Neuronal stem cell (in vitro differentiated cells): Measurements from ENCODE around the gene SAT1.
A peak's percentile ranks its signal among the peaks of the same experiment; 100 is the strongest.

Source experiments
- DNase-seq: peaks from one replicate; pipeline ENCODE4 v3.0.0-alpha.2; 2013; ENCODE audit warnings: low spot score
- H2AFZ ChIP-seq: one replicate; pipeline ENCODE4 v1.6.1; 2013; ENCODE audit warnings: mild to moderate bottlenecking, low read length, inconsistent platforms
- H2AK5ac ChIP-seq: 2 replicates; pipeline ENCODE4 v1.6.1; 2013; ENCODE audit warnings: low read depth, mild to moderate bottlenecking, inconsistent platforms, low read length, moderate library complexity, mixed read lengths
- H2BK120ac ChIP-seq: 2 replicates; pipeline ENCODE4 v1.6.1; 2013; ENCODE audit warnings: low read depth, mild to moderate bottlenecking, inconsistent platforms, low read length, moderate library complexity, mixed read lengths
- H2BK12ac ChIP-seq: one replicate; pipeline ENCODE4 v1.6.1; 2013; ENCODE audit warnings: low read length, inconsistent platforms
- H2BK15ac ChIP-seq: 2 replicates; pipeline ENCODE4 v1.6.1; 2013; ENCODE audit warnings: mild to moderate bottlenecking, low read length, inconsistent platforms, mixed read lengths
- H2BK5ac ChIP-seq: one replicate; pipeline ENCODE4 v1.6.1; 2013; ENCODE audit warnings: inconsistent platforms, mild to moderate bottlenecking, low read length, moderate library complexity
- H3K14ac ChIP-seq: one replicate; pipeline ENCODE4 v1.6.1; 2013; ENCODE audit warnings: low read length, inconsistent platforms
- H3K18ac ChIP-seq: 2 replicates; pipeline ENCODE4 v1.6.1; 2013; ENCODE audit warnings: low read length, inconsistent platforms
- H3K23ac ChIP-seq: 2 replicates; pipeline ENCODE4 v1.6.1; 2013; ENCODE audit warnings: low read depth, mild to moderate bottlenecking, mixed read lengths, low read length, inconsistent platforms; ENCODE audit not compliant: poor library complexity
- H3K27ac ChIP-seq: replicated peaks from 3 replicates; pipeline ENCODE4 v1.5.1; 2013; ENCODE audit warnings: low read length, inconsistent platforms
- H3K27me3 ChIP-seq, 3 experiments: 2 replicates each; pipeline ENCODE4 v1.6.1; 2013; ENCODE audit warnings: low read length in 3 of 3, mild to moderate bottlenecking in 2 of 3, inconsistent platforms in 1 of 3, low read depth in 1 of 3, mixed read lengths in 1 of 3, moderate library complexity in 1 of 3; ENCODE audit not compliant: control insufficient read depth in 3 of 3, insufficient read depth in 3 of 3
- H3K36me3 ChIP-seq, 2 donors: replicated peaks in 1 of 2; 2 replicates each; pipeline ENCODE4 v1.6.1; 2013; ENCODE audit warnings: low read length in 2 of 2; ENCODE audit not compliant: control insufficient read depth in 2 of 2, insufficient read depth in 2 of 2
- H3K4ac ChIP-seq: 2 replicates; pipeline ENCODE4 v1.6.1; 2013; ENCODE audit warnings: inconsistent platforms, mild to moderate bottlenecking, low read length, moderate library complexity
- H3K4me1 ChIP-seq, 2 donors: 1 replicate in 1 of 2; 2 replicates in 1 of 2; pipeline ENCODE4 v1.6.1; 2013; ENCODE audit warnings: low read length in 2 of 2, low read depth in 1 of 2; ENCODE audit not compliant: control insufficient read depth in 2 of 2, insufficient read depth in 1 of 2
- H3K4me2 ChIP-seq: one replicate; pipeline ENCODE4 v1.6.1; 2013; ENCODE audit warnings: mild to moderate bottlenecking, low read length, inconsistent platforms; ENCODE audit not compliant: insufficient read depth, poor library complexity, severe bottlenecking
- H3K4me3 ChIP-seq, 2 donors: 2 replicates each; pipeline ENCODE4 v1.5.1; 2013; ENCODE audit warnings: low read length in 2 of 2, mild to moderate bottlenecking in 2 of 2, inconsistent platforms in 1 of 2, moderate library complexity in 1 of 2
- H3K79me1 ChIP-seq: one replicate; pipeline ENCODE4 v1.6.1; 2013; ENCODE audit warnings: low read depth, mild to moderate bottlenecking, inconsistent platforms, low read length, moderate library complexity
- H3K9ac ChIP-seq: one replicate; pipeline ENCODE4 v1.6.1; 2013; ENCODE audit warnings: mild to moderate bottlenecking, low read depth, low read length, inconsistent platforms; ENCODE audit not compliant: poor library complexity
- H3K9me3 ChIP-seq, 2 donors: replicated peaks in 1 of 2; 2 replicates each; pipeline versions ENCODE3 to v1.6.1; 2013; ENCODE audit warnings: low read length in 2 of 2, mild to moderate bottlenecking in 2 of 2, inconsistent platforms in 1 of 2, low read depth in 1 of 2, mixed read lengths in 1 of 2, moderate library complexity in 1 of 2; ENCODE audit not compliant: control insufficient read depth in 2 of 2, insufficient read depth in 1 of 2
- H4K8ac ChIP-seq: one replicate; pipeline ENCODE4 v1.6.1; 2013; ENCODE audit warnings: low read depth, mild to moderate bottlenecking, inconsistent platforms, low read length, moderate library complexity
- H4K91ac ChIP-seq: one replicate; pipeline ENCODE4 v1.6.1; 2013; ENCODE audit warnings: low read length, low read depth, mild to moderate bottlenecking, inconsistent platforms; ENCODE audit not compliant: poor library complexity
- WGBS, 2 donors: extraction: QIAGEN DNeasy Blood & Tissue Kit; methylation state at CpG; one replicate each; pipeline ENCODE4 v1.1.7; 2013; ENCODE audit warnings: missing lambda C conversion rate in 2 of 2, mixed read lengths in 1 of 2; ENCODE audit not compliant: insufficient read length in 2 of 2, insufficient replicate concordance in 1 of 2; ENCODE audit errors: extremely low coverage in 2 of 2; 5-methylcytosine and 5-hydroxymethylcytosine counted together

SAT1 gene

DNA sequence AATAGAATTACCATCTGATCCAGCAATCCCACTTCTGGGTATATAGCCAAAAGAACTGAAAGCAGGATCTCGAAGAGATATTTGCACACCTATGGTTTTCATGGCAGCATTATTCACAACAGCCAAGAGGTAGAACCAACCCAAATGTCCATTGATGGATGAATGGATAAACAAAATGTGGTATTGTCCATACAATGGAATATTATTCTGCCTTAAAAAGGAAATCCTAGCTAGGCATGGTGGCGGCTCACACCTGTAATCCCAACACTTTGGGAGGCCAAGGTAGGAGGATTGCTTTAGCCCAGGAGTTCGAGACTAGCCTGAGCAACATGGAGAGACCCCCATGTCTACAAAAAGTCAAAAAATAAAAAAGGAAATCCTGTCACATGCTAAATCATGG lies 27.3 kb downstream of the SAT1 start:
- Histone ChIP-seq H2AK5ac (no peak overlapping the region), H3K79me1 (no peaks in the 10 kb centered on the region), H3K27me3 (no peaks in the 10 kb centered on the region), H3K4me1 (peaks cover 0 to 2% of the 10 kb centered on the region in 2 donors), H2BK15ac (no peak overlapping the region), H3K14ac (no peak overlapping the region), H3K9me3 (no peaks in the 10 kb centered on the region), H2BK5ac (no peak overlapping the region), H3K18ac (no peak overlapping the region), H2BK120ac (no peak overlapping the region), H3K4me3 (no peak overlapping the region), H3K9ac (no peak overlapping the region), H4K8ac (no peak overlapping the region), H4K91ac (no peak overlapping the region), H3K27ac (no peak overlapping the region), H3K4ac (no peak overlapping the region), H3K23ac (no peak overlapping the region), H2AFZ (no peak overlapping the region), H3K36me3 (no peaks in the 10 kb centered on the region), H3K4me2 (no peak overlapping the region), H2BK12ac (no peak overlapping the region)
- WGBS, 2 donors, result no CpG with 5 or more reads among the region's 3 CpGs
- DNase-seq, result no peak

DNA sequence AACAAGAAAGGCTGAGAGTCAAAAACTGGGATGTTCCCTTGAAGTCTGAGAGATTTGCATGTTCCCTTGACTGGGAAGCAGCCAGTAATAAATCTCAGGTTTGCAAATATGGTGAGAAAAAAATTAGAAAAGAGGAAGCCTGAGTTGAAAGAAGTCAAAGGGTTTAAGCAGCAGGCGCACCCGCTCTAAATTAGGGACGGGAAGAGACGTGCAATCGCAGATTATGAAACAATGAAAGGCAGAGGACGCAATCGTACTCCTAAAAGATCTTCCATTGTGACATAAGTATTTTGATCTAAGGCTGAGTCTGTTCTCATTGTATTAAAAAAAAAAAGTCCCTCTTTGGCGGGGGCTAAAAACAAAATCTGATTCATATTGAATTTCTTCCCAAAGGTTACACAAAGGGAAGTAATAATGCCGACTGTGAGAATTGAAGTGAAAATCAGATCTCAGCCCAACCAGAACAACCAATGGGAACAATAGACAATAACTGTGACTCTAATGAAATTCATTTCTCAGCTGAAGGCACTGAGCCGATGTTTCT lies 28.2 kb downstream of the SAT1 start:
- no peak overlapping the region for H3K4ac ChIP-seq
- no peak overlapping the region for H4K8ac ChIP-seq
- H2BK120ac ChIP-seq, result no peak overlapping the region
- H2AK5ac ChIP-seq, result no peak overlapping the region
- no peak for DNase-seq
- no peak overlapping the region for H4K91ac ChIP-seq
- H3K27ac ChIP-seq, result no peak overlapping the region
- no peak overlapping the region for H3K4me3 ChIP-seq
- H2BK5ac ChIP-seq, result no peak overlapping the region
- no peaks in the 10 kb centered on the region for H3K36me3 ChIP-seq
- no peak overlapping the region for H3K14ac ChIP-seq
- peaks cover 0 to 2% of the 10 kb centered on the region in 2 donors for H3K4me1 ChIP-seq
- no CpG with 5 or more reads among the region's 10 CpGs for WGBS, 2 donors
- H3K18ac ChIP-seq, result no peak overlapping the region
- H2BK12ac ChIP-seq, result no peak overlapping the region
- no peak overlapping the region for H2BK15ac ChIP-seq
- H3K9me3 ChIP-seq, result no peaks in the 10 kb centered on the region
- no peak overlapping the region for H3K23ac ChIP-seq
- no peaks in the 10 kb centered on the region for H3K27me3 ChIP-seq
- H3K4me2 ChIP-seq, result no peak overlapping the region
- H3K9ac ChIP-seq, result no peak overlapping the region
- H3K79me1 ChIP-seq, result no peaks in the 10 kb centered on the region
- H2AFZ ChIP-seq, result peak overlapping the region; percentile 41

GRCh38 chrX:23811656-23812055 lies 28.7 kb downstream of the SAT1 start:
- Histone ChIP-seq H3K23ac (no peak overlapping the region), H3K4me3 (no peak overlapping the region)
- no CpG with 5 or more reads among the region's 6 CpGs for WGBS, 2 donors

GRCh38 chrX:23813808-23814207 lies 30.8 kb downstream of the SAT1 start:
- DNase-seq, result no peak
- no CpG with 5 or more reads among the region's 1 CpG for WGBS, 2 donors
- Histone ChIP-seq H3K4me3 (no peak overlapping the region), H3K14ac (no peak overlapping the region), H2BK120ac (no peak overlapping the region), H3K23ac (no peak overlapping the region), H4K8ac (no peak overlapping the region), H3K4me2 (no peak overlapping the region), H2BK15ac (no peak overlapping the region), H2BK12ac (no peak overlapping the region), H3K9me3 (no peaks in the 10 kb centered on the region), H3K4me1 (peaks cover 0 to 2% of the 10 kb centered on the region in 2 donors), H3K27ac (no peak overlapping the region), H2BK5ac (no peak overlapping the region), H3K18ac (no peak overlapping the region), H3K79me1 (no peaks in the 10 kb centered on the region), H3K36me3 (no peaks in the 10 kb centered on the region), H3K4ac (no peak overlapping the region), H3K9ac (no peak overlapping the region), H2AK5ac (no peak overlapping the region), H2AFZ (no peak overlapping the region), H3K27me3 (no peaks in the 10 kb centered on the region), H4K91ac (no peak overlapping the region)

More at GRCh38 chrX:23811656-23812055, 28.7 kb downstream of the SAT1 start:
- Histone ChIP-seq H2AK5ac (no peak overlapping the region), H3K36me3 (no peaks in the 10 kb centered on the region), H3K27ac (no peak overlapping the region), H3K4me2 (no peak overlapping the region), H3K14ac (no peak overlapping the region), H3K9me3 (no peaks in the 10 kb centered on the region), H2BK120ac (no peak overlapping the region), H3K4ac (no peak overlapping the region), H3K4me1 (peaks cover 0 to 2% of the 10 kb centered on the region in 2 donors), H2BK15ac (no peak overlapping the region), H2AFZ (peak overlapping the region; percentile 41), H3K79me1 (no peaks in the 10 kb centered on the region), H2BK12ac (no peak overlapping the region), H4K8ac (no peak overlapping the region), H4K91ac (no peak overlapping the region), H2BK5ac (no peak overlapping the region), H3K9ac (no peak overlapping the region), H3K18ac (no peak overlapping the region), H3K27me3 (no peaks in the 10 kb centered on the region)
- no peak for DNase-seq
